Tibial nerve (tissue), 4 donors: ENCODE measurements around the gene BRSK1.

ENCODE experiments used
- CTCF ChIP-seq, 5 experiments: fragments of 200-600 bp in 3 of 5; fragments of 450-650 bp in 2 of 5; sonication (generic) in 3 of 5; IDR thresholded peaks; one replicate each; pipeline ENCODE4 v1.5.1; 2016 to 2019; ENCODE audit warnings: antibody characterized with exemption in 5 of 5, mild to moderate bottlenecking in 3 of 5, moderate library complexity in 2 of 5
- EP300 ChIP-seq, 2 donors: sonication (generic); formaldehyde crosslinking; IDR thresholded peaks; one replicate each; pipeline ENCODE4 v1.6.1; 2017; ENCODE audit warnings: antibody characterized with exemption in 2 of 2, mild to moderate bottlenecking in 1 of 2
- POLR2A ChIP-seq, 2 donors: fragments of 450-650 bp; IDR thresholded peaks; one replicate each; pipeline ENCODE4 v1.6.1; 2017; ENCODE audit warnings: antibody characterized with exemption in 2 of 2, mild to moderate bottlenecking in 2 of 2, moderate library complexity in 2 of 2

- TF ChIP-seq CTCF (IDR thresholded peaks at IDR 0.05) = no peak
- no peak for TF ChIP-seq POLR2A (IDR thresholded peaks at IDR 0.05)
- TF ChIP-seq EP300 (IDR thresholded peaks at IDR 0.05) = no peak
These were observed 68.8 kb downstream of the BRSK1 start for GRCh38 chr19:55352549-55353145.
